Activated T-cell treated with anti-CD3 and anti-CD28 coated beads, Interleukin-2, amount 50 U/mL, for 4 hours (primary cell): ENCODE results near the gene FAM131A. TPM values are rescaled to one million over a fixed set of nuclear protein-coding genes. Genes with fewer than 3 reads are reported as not detected.

ENCODE experiments used
- ATAC-seq, 2 donors: fragments of 200-7000 bp; cut with Tn5 transposase; one replicate each; pipeline ENCODE4 v1.10.0; 2021
- DNase-seq: peaks from one replicate; pipeline ENCODE4 v3.0.0-alpha.2; 2020
- H3K27me3 Mint-ChIP-seq: one replicate; pipeline ENCODE4 v1.8.0; 2021; ENCODE audit warnings: low read depth, mixed read lengths
- H3K36me3 Mint-ChIP-seq: one replicate; pipeline ENCODE4 v1.8.0; 2022; ENCODE audit warnings: mixed read lengths; ENCODE audit not compliant: insufficient read depth
- H3K4me1 Mint-ChIP-seq: one replicate; pipeline ENCODE4 v1.8.0; 2021; ENCODE audit warnings: low read depth, mixed read lengths
- H3K4me3 Mint-ChIP-seq: one replicate; pipeline ENCODE4 v1.8.0; 2021; ENCODE audit warnings: mild to moderate bottlenecking, moderate library complexity, mixed read lengths
- H3K9me3 Mint-ChIP-seq: one replicate; pipeline ENCODE4 v1.8.0; 2021; ENCODE audit warnings: mixed read lengths
- total RNA-seq, 3 donors: library from RNA; stranded (reverse); gene quantifications; one replicate each; pipeline ENCODE4 v1.2.1, GENCODE V29; 2021

FAM131A gene
- total RNA-seq, 3 donors from 2014 or later = 3.5 to 4.4 (median 3.7) TPM

GRCh38 chr3:184379358-184380184 lies 42.2 kb downstream of the FAM131A start, which contains the start of gene CHRD:
Gene CHRD, plus strand, starts transcription at chr3:184380054. Its CDS starts 265 bp downstream, at chr3:184380319.
- peak in 1 of 2 donors; percentile 6 for ATAC-seq
- H3K27me3 Mint-ChIP-seq = peaks cover 59% of the 10 kb centered on the region
- peak within 1 kb of the TSS; percentile 63 for H3K4me3 Mint-ChIP-seq
- H3K4me1 Mint-ChIP-seq = peaks cover 11% of the 10 kb centered on the region
- H3K9me3 Mint-ChIP-seq = no peaks in the 10 kb centered on the region
- no peak for DNase-seq
- H3K36me3 Mint-ChIP-seq = no peaks in the 10 kb centered on the region

- H3K4me1 Mint-ChIP-seq = peaks cover 11% of the 10 kb centered on the region
- peaks cover 63% of the 10 kb centered on the region for H3K27me3 Mint-ChIP-seq
- no peak for DNase-seq
These were observed 42.8 kb downstream of the FAM131A start for GRCh38 chr3:184380185-184380626.

GRCh38 chr3:184380627-184381260 lies 43.3 kb downstream of the FAM131A start:
- Mint-ChIP-seq H3K4me1 (peaks cover 11% of the 10 kb centered on the region), H3K36me3 (no peaks in the 10 kb centered on the region), H3K9me3 (no peaks in the 10 kb centered on the region), H3K27me3 (peaks cover 63% of the 10 kb centered on the region), H3K4me3 (peak overlapping the region; percentile 63)
- DNase-seq (no peak), ATAC-seq (peak; percentile 63 to 64)

More at GRCh38 chr3:184380185-184380626, 42.8 kb downstream of the FAM131A start:
- Mint-ChIP-seq H3K9me3 (no peaks in the 10 kb centered on the region), H3K36me3 (no peaks in the 10 kb centered on the region), H3K4me3 (no peak overlapping the region)
- ATAC-seq = peak; percentile 58 to 62

- DNase-seq (no peak), ATAC-seq (peak; percentile 23 to 29)
- Mint-ChIP-seq H3K36me3 (no peaks in the 10 kb centered on the region), H3K4me3 (peak overlapping the region; percentile 63), H3K27me3 (peaks cover 62% of the 10 kb centered on the region), H3K9me3 (no peaks in the 10 kb centered on the region), H3K4me1 (peaks cover 11% of the 10 kb centered on the region)
These were observed 44.1 kb downstream of the FAM131A start for GRCh38 chr3:184381261-184382224.

- Mint-ChIP-seq H3K36me3 (no peaks in the 10 kb centered on the region), H3K9me3 (no peaks in the 10 kb centered on the region), H3K27me3 (peaks cover 65% of the 10 kb centered on the region), H3K4me1 (peaks cover 11% of the 10 kb centered on the region), H3K4me3 (no peak overlapping the region)
- DNase-seq (no peak), ATAC-seq (no peak)
These were observed 45.1 kb downstream of the FAM131A start for GRCh38 chr3:184382326-184383032.

- Mint-ChIP-seq H3K9me3 (no peaks in the 10 kb centered on the region), H3K4me3 (no peak overlapping the region), H3K36me3 (no peaks in the 10 kb centered on the region), H3K27me3 (peaks cover 60% of the 10 kb centered on the region), H3K4me1 (peaks cover 11% of the 10 kb centered on the region)
- ATAC-seq (no peak), DNase-seq (no peak)
These were observed 45.8 kb downstream of the FAM131A start for GRCh38 chr3:184383033-184383740.

GRCh38 chr3:184384342-184384741 lies 46.9 kb downstream of the FAM131A start:
- Mint-ChIP-seq H3K4me1 (peaks cover 8% of the 10 kb centered on the region), H3K36me3 (no peaks in the 10 kb centered on the region), H3K9me3 (no peaks in the 10 kb centered on the region), H3K27me3 (peaks cover 48% of the 10 kb centered on the region), H3K4me3 (no peak overlapping the region)
- ATAC-seq (no peak), DNase-seq (no peak)

- Mint-ChIP-seq H3K27me3 (peaks cover 48% of the 10 kb centered on the region), H3K9me3 (no peaks in the 10 kb centered on the region), H3K36me3 (no peaks in the 10 kb centered on the region), H3K4me1 (peaks cover 8% of the 10 kb centered on the region), H3K4me3 (no peak overlapping the region)
- DNase-seq (no peak), ATAC-seq (no peak)
These were observed 47.5 kb downstream of the FAM131A start for GRCh38 chr3:184384856-184385422.

GRCh38 chr3:184386047-184386806 lies 48.8 kb downstream of the FAM131A start:
- Mint-ChIP-seq H3K4me1 (peaks cover 4% of the 10 kb centered on the region), H3K36me3 (no peaks in the 10 kb centered on the region), H3K4me3 (no peak overlapping the region), H3K27me3 (peaks cover 43% of the 10 kb centered on the region), H3K9me3 (no peaks in the 10 kb centered on the region)
- ATAC-seq (no peak), DNase-seq (no peak)

- no peak for DNase-seq
- no peaks in the 10 kb centered on the region for H3K4me1 Mint-ChIP-seq
- ATAC-seq = no peak
- peaks cover 35% of the 10 kb centered on the region for H3K27me3 Mint-ChIP-seq
- no peaks in the 10 kb centered on the region for H3K36me3 Mint-ChIP-seq
- no peak overlapping the region for H3K4me3 Mint-ChIP-seq
- H3K9me3 Mint-ChIP-seq = no peaks in the 10 kb centered on the region
These were observed 49.8 kb downstream of the FAM131A start for GRCh38 chr3:184387174-184387714.

GRCh38 chr3:184388164-184388935 lies 51.0 kb downstream of the FAM131A start:
- peaks cover 28% of the 10 kb centered on the region for H3K27me3 Mint-ChIP-seq
- DNase-seq (no peak), ATAC-seq (no peak)
- no peak overlapping the region for H3K4me3 Mint-ChIP-seq
- H3K9me3 Mint-ChIP-seq = no peaks in the 10 kb centered on the region
- H3K36me3 Mint-ChIP-seq = no peaks in the 10 kb centered on the region
- no peaks in the 10 kb centered on the region for H3K4me1 Mint-ChIP-seq

GRCh38 chr3:184388936-184389230 lies 51.5 kb downstream of the FAM131A start:
- DNase-seq (no peak), ATAC-seq (no peak)
- peaks cover 26% of the 10 kb centered on the region for H3K27me3 Mint-ChIP-seq
- no peaks in the 10 kb centered on the region for H3K4me1 Mint-ChIP-seq
- H3K4me3 Mint-ChIP-seq = no peak overlapping the region
- no peaks in the 10 kb centered on the region for H3K36me3 Mint-ChIP-seq
- no peaks in the 10 kb centered on the region for H3K9me3 Mint-ChIP-seq
